Stimulated activated CD4-positive, alpha-beta T cell treated with anti-CD3 and anti-CD28 coated beads, Interleukin-1b, Interleukin-23, amount 100 ng/mL, for 1 hour (primary cell): ENCODE measurements around the gene TMEM43.

Experiments used
- DNase-seq, 2 donors: peaks; one replicate each; pipeline ENCODE4 v3.0.0-alpha.2; 2020; ENCODE audit warnings: low read depth in 2 of 2

The TMEM43 gene

GRCh38 chr3:14178247-14179113 is 53.6 kb downstream of the TMEM43 start, which contains the start of the genes LSM3 and XPC:
Gene LSM3, plus strand, starts transcription at chr3:14178817. Its CDS starts 44 bp downstream, at chr3:14178861.
Gene XPC, minus strand, starts transcription at chr3:14178601. Its CDS starts 33 bp downstream, at chr3:14178568.
- peak; percentile 95 to 97 for DNase-seq

- no peak for DNase-seq
Measured at GRCh38 chr3:14179114-14179465, 54.2 kb downstream of the TMEM43 start.

DNA sequence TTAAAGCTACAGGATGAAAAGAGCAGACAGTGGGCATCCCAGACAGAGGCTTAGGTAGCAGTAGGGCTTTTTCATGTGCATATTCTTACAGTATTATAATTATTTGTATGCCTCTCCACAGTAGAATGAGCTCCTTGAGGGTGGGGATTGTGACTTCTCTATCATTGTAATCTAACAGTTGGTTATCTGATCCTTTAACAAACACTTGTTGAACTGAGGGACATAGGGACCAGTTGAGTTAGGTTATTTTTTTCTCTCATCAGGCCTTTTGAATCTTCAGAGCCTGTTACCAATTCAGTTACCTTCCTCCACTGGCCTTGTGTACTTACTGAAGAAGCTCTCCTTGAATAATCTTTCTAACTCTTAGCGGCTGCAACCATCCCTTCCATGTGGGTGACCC is 54.9 kb downstream of the TMEM43 start:
- no peak for DNase-seq

DNA sequence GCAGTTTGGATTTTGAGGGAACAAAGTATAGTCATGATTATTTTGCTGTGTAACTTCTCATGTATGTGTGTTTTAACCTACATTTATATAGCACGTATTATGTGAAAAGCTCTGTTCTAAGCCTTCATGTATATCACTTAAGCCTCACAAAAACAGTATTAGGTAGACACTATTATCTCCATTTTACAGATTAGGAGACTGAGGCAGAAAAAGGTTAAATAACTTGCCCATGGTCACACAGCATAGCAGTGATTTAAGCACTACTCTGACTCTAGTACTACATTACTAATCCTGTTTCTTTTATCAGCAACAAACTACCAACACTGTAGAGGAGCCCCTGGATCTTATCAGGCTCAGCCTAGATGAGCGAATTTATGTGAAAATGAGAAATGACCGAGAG is 56.4 kb downstream of the TMEM43 start:
- no peak for DNase-seq

- DNase-seq: no peak
Measured at GRCh38 chr3:14183015-14183577, 58.2 kb downstream of the TMEM43 start.

- DNase-seq: no peak
Measured at GRCh38 chr3:14186854-14187458, 62.1 kb downstream of the TMEM43 start.

DNA sequence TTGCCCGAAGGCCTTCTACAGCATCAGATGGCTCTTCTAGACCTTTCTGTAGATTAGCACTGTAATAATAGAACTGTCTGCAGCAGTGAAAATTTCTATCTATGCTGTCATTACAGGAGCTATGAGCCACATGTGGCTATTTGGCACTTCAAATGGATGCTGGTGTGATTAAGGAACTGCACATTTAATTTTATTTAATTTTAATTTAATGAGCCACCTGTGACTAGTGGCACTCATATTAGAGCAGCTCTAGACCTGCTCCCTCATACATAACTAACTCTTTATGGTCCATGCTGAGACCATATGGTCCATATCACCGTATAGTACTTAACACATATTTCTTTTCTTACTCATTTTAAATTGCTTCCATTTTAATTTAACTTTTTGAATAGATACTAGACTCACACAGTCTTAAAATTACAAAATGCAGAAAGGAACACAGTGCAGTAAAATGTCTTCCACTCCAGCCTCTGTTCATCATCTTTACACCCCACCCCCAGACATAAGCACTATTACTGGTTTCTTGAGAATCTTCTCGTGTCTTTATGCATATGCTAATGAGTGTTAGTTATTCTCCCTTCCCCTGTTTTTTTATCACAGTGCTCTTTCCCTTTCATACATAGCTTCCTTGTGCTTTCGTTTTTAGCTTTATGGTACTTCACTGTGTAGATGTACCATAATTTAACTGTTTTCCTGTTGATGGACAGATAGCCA is 63.3 kb downstream of the TMEM43 start:
- DNase-seq: no peak
